Superior temporal gyrus (tissue), 1 donor: ENCODE results near the gene C19orf67.
A peak's percentile ranks its signal among the peaks of the same experiment; 100 is the strongest.

Experiments
- DNase-seq: peaks from one replicate; pipeline ENCODE4 v3.0.0-alpha.2; 2016; ENCODE audit errors: extremely low spot score

C19orf67 gene

DNA sequence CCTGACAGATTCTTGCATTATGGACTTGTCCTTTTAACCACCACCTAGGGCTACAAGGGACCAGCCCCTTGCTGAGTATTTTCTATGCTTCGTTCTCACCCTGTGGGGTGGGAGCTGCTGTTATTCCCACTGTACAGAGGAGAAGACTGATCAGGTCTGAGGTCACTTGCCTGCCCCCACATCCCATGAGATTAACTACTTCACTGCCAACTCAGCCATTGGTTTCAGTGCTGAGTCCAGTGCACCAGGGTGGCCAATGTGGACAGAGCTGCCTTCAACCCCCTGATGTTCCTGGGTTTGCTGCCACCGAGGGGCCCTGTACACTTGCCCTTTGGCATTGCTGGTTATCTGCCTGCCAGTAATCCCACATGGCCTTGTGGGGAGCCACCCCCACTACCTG, 25.1 kb upstream of the C19orf67 start:
- no peak for DNase-seq

- no peak for DNase-seq
Measured at GRCh38 chr19:14107581-14108461, 22.2 kb upstream of the C19orf67 start.

GRCh38 chr19:14106840-14107239, 21.3 kb upstream of the C19orf67 start:
- DNase-seq = no peak

DNA sequence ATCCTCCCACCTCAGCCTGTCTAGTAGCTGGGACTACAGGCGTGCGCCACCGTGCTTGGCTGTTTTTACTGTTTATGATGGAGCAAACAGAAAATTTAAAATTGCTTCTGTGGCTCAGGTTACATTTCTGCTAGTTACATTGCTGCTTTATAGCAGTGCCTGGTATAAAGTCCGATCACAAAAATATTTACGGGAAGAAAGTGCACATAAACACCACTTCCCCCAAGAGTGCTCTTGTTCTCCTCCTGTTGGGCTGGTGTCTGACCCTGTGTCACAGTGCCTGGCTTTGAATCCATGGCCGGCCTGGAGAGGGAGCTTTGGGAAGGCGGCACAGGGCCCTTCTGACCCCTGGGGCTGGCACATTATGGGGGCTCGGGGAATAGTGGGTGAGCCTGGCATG, 20.1 kb upstream of the C19orf67 start:
- DNase-seq = no peak

GRCh38 chr19:14103310-14103709, 17.7 kb upstream of the C19orf67 start:
- DNase-seq = no peak

GRCh38 chr19:14102756-14103155, 17.2 kb upstream of the C19orf67 start:
- no peak for DNase-seq

- no peak for DNase-seq
Measured at GRCh38 chr19:14102102-14102696, 16.6 kb upstream of the C19orf67 start.

DNA sequence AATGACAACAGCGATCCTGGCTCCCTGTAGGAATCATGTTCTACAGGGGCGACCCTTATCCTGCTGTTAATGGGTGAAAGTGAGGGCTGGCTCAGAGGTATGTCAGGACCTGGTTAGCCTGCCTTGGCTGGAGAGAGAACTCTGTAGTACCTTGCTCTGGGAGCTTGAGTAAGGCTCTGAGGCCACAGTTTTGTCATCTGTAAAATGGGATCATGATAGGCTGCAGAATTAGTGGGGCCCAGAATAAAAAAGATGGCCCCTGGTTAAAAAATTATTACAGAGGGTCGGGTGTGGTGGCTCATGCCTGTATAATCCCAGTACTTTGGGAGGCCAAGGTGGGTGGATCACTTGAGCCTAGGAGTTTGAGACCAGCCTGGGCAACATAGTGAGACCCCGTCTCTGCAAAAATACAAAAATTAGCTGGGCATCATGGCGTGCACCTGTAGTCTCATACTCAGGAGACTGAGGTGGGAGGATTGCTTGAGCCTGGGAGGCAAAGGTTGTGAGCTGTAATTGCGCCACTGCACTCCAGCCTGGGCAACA, 15.5 kb upstream of the C19orf67 start:
- DNase-seq = no peak

GRCh38 chr19:14097532-14098151, 12.1 kb upstream of the C19orf67 start:
- no peak for DNase-seq

- DNase-seq = no peak
Measured at GRCh38 chr19:14096272-14096992, 10.8 kb upstream of the C19orf67 start.

DNA sequence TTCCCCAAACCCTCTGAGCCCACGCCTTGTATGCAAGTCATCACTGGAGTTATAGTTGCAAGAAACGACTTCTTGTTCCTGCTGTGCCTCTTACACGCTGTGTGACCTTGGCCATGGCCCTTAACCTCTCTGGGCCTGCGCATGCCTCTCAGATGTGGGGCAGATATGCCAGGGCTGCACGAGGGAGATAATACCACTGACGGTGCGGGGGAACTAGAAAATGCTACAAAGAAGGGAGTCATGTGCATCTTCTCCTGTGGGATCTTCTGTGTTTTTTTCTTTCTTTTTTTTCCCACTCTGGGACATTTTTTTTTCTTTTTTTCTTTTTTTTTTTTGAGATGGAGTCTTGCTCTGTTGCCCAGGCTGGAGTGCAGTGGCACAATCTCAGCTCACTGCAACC, 9.3 kb upstream of the C19orf67 start:
- no peak for DNase-seq

- no peak for DNase-seq
Measured at GRCh38 chr19:14093117-14093823, 7.7 kb upstream of the C19orf67 start.

DNA sequence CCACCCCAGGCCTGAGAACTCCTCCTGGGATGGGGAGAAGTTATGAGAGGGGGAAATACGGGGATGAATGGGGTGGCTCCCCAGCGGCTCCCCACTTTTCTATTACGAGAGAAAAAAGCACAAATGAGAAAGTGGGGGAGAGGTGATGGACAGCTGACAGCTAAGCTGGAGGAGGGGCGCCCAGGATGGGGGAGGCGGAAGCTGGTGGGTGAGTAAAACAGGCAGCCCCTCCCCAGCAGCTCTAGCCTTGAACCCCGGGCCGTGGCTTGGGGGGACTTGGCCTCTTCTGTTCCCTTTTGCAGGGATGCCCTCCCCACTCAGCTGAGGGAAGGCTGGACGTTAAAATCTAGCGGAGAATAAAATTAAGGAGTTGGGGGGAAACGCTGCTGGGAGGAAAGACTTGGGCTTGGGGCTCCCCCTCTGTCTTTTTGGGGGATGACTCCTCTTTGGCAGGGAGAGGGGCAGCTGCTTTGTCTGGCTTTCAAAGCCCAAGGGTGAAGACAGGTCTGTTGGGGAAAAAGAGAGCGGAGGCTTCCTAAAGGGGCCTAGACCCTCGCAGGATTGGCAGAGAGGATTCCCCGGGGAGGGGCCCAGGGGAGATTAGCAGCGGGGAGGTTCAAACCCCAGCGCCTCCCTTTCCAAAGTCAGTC, 6.4 kb upstream of the C19orf67 start:
- no peak for DNase-seq

DNA sequence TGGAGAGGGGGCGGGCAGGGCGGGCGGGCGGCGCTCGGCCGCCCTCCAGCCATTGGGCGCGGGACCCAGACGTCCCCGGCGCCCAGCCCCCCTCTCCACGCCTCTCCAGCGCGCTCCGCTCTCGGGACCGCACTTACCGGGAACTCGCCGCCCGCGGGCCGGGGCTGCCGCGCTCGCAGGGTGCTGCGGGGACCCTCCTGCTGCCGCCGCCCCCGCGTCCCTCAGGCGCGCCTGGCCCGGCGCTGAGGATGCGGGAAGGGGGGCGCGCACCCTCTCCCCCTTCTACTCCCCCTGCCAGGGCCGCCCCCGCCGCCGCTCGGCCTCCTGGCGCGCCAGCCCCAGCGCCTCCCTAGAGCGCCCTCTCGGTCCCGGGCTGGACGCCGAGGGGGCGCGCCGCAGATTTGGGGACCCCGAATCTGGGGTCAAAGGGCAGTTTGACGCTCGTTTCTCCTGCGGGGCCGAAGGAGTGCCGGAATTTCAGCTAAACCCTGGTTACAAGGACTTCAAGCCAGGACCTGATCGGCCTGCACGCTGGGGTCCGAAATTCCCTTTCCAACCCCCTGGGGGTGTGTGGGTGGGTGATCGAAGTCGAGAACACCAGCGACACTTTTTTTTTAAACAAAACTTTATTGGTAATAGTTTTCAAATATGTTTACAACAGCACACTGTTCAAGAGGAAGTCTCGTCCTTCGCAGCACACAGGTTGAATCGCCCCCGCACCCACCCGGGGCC, 5.7 kb upstream of the C19orf67 start:
- DNase-seq = peak; percentile 41

GRCh38 chr19:14090509-14091080, 5.0 kb upstream of the C19orf67 start, which contains the start of gene SAMD1:
Gene SAMD1 (minus strand): TSS chr19:14090751.
- DNase-seq = peak; percentile 66

DNA sequence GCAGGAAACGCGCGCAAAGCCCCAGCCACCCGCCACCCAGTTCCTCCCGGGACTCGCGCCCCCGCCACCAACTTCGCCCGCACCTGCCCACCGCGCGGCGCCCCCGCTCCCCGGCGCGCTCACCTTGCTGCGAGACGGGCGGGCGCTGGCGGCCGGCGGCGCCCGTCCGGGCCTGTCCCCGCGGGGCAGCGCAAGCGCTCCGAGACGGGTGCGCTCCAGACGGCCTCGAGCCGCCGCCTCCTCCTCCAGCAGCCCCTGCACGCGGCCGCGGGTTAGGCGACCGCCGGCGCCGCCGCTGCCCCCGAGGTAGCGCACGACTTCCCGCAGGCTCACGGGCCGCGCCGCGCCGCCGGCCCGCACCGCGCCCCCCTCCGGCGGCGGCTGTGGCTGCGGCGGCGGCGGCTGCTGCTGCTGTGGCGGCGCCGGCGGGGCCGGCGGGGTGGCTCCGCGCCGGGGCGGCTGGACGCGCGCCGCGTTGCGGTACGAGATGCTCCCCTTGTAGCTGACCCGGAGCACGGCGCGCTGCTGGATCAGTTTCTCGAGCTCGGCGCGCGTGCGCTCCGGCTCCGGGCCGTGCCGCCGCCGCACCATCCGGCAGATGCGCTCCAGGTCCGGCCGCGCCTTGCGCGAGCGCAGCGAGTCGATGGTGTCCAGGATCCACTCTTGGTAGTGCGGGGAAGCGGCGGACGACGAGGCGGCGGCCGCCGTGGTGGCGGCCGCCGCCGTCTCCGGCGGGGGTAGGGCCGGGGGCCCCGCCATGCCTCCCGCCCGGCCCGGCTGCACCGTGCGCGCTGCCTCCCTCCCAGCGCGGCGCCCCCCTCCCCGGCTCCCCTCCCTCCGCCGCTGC, 4.3 kb upstream of the C19orf67 start:
- no peak for DNase-seq

DNA sequence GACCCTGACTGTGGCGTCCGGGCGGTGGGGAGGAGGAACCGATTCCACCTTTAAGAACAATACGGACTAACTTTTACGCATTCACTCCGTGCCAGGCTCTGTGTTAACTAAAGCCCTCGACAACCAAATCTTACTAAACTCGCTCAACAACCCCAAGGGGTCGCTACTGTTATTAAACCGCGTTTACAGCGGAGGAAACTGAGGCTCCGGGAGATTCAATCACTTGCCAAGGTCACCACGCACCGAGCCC, 3.8 kb upstream of the C19orf67 start:
- peak; percentile 44 for DNase-seq

DNA sequence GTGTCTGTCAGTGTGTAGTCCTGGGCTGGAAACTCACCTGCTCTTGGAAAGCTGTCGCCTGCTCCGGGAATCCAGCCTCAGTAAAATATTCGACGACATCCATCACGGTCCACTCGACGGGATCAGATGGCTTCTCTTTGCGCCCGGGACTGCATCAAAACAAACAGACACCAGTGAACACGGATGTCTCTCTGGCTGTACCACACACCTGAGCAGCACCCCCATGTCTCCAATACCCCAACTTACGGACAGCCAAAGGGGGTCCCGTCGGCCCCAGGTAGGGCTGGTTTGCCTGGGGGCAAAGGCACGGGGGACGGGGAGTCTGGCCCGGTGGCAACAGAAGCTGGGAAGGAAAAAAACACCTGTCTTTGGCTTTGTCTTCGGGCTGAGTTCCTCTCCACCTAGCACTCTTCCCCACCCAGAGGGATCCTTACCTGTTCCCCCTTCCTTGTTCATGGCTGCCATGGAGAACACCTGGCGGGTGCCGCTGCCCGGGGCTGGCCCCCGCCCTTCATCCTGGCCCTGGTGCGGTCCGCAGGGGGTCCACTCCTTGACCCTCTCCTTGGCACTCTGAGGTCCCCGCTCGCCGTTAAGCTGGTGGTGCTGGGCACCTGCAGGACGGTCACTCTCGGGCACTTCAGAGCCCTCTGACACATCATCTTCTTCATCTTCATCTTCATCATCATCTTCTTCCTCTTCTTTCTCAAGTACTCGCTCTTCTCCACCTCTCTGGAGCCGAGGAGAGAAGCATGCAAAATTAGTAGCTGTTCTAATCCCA, 3.2 kb upstream of the C19orf67 start:
- no peak for DNase-seq
